ENCODE results near the gene TMPRSS9.
A peak's percentile ranks its signal among the peaks of the same experiment; 100 is the strongest.
"Not testable (repeated sequence)": the region's sequence is repeated elsewhere in the genome, so short reads cannot be mapped to it uniquely, and the experiment has no call there.

Gene TMPRSS9

GRCh38 chr19:2462635-2463421 is 102.8 kb downstream of the TMPRSS9 start:
- peak; percentile 65 for DNase-seq (ENCODE audit: low spot score)

GRCh38 chr19:2463694-2464093 is 103.6 kb downstream of the TMPRSS9 start:
- DNase-seq (ENCODE audit: low spot score) = not testable (repeated sequence)

GRCh38 chr19:2464389-2464788 is 104.3 kb downstream of the TMPRSS9 start:
- no peak for DNase-seq (ENCODE audit: low spot score)

- DNase-seq (ENCODE audit: low spot score) = no peak
Observed at GRCh38 chr19:2468596-2468995, 108.5 kb downstream of the TMPRSS9 start.

- DNase-seq (ENCODE audit: low spot score) = no peak
Observed at GRCh38 chr19:2469102-2469914, 109.2 kb downstream of the TMPRSS9 start.

GRCh38 chr19:2469915-2470200 is 109.8 kb downstream of the TMPRSS9 start:
- not testable (repeated sequence) for DNase-seq (ENCODE audit: low spot score)

GRCh38 chr19:2474232-2475017 is 114.4 kb downstream of the TMPRSS9 start:
- DNase-seq (ENCODE audit: low spot score) = peak; percentile 73

- no peak for DNase-seq (ENCODE audit: low spot score)
Observed at GRCh38 chr19:2475018-2475701, 115.1 kb downstream of the TMPRSS9 start.
